DMS 273 (cell line): ENCODE results near the gene POU2AF2.
"Not testable (repeated sequence)": the region's sequence is repeated elsewhere in the genome, so short reads cannot be mapped to it uniquely, and the experiment has no call there.

Source experiments
- DNase-seq: peaks from one replicate; lab custom pipeline; 2025; ENCODE audit not compliant: unreplicated experiment; lab: John Stamatoyannopoulos, UW

Gene POU2AF2

GRCh38 chr11:111301004-111301841 is 55.7 kb downstream of the POU2AF2 start:
- peak; percentile 93 for DNase-seq

GRCh38 chr11:111301842-111302118 is 56.3 kb downstream of the POU2AF2 start:
- peak; percentile 29 for DNase-seq

- peak; percentile 38 for DNase-seq
Measured at GRCh38 chr11:111302298-111302697, 56.8 kb downstream of the POU2AF2 start.

- DNase-seq: peak; percentile 85
Measured at GRCh38 chr11:111303461-111303860, 57.9 kb downstream of the POU2AF2 start.

GRCh38 chr11:111305162-111305802 is 59.8 kb downstream of the POU2AF2 start:
- DNase-seq: no peak

GRCh38 chr11:111305876-111306275 is 60.4 kb downstream of the POU2AF2 start:
- no peak for DNase-seq

- no peak for DNase-seq
Measured at GRCh38 chr11:111306321-111306720, 60.8 kb downstream of the POU2AF2 start.

- DNase-seq: peak; percentile 26
Measured at GRCh38 chr11:111307472-111308108, 62.1 kb downstream of the POU2AF2 start.

GRCh38 chr11:111308140-111308539 is 62.6 kb downstream of the POU2AF2 start:
- peak; percentile 96 for DNase-seq

GRCh38 chr11:111309215-111309915 is 63.8 kb downstream of the POU2AF2 start:
- no peak for DNase-seq

- DNase-seq: peak; percentile 69
Measured at GRCh38 chr11:111310088-111310487, 64.6 kb downstream of the POU2AF2 start.

- DNase-seq: no peak
Measured at GRCh38 chr11:111310723-111311122, 65.2 kb downstream of the POU2AF2 start.

GRCh38 chr11:111312076-111312475 is 66.6 kb downstream of the POU2AF2 start:
- no peak for DNase-seq

- DNase-seq: no peak
Measured at GRCh38 chr11:111319296-111319695, 73.8 kb downstream of the POU2AF2 start.

GRCh38 chr11:111320199-111320598 is 74.7 kb downstream of the POU2AF2 start:
- DNase-seq: not testable (repeated sequence)

- DNase-seq: peak; percentile 6
Measured at GRCh38 chr11:111320728-111321568, 75.4 kb downstream of the POU2AF2 start.

- DNase-seq: no peak
Measured at GRCh38 chr11:111322534-111322933, 77.0 kb downstream of the POU2AF2 start.

GRCh38 chr11:111324277-111324720 is 78.8 kb downstream of the POU2AF2 start:
- no peak for DNase-seq

- DNase-seq: no peak
Measured at GRCh38 chr11:111325259-111325658, 79.7 kb downstream of the POU2AF2 start.

GRCh38 chr11:111326824-111327223 is 81.3 kb downstream of the POU2AF2 start:
- peak; percentile 21 for DNase-seq
